AG04449 (cell line): Measurements from ENCODE around the gene SRRM5.

Source experiments
- CTCF ChIA-PET: fragments of 350-600 bp; formaldehyde crosslinking; extraction: SDS; loops from one replicate; lab custom pipeline; 2021; ENCODE audit warnings: antibody characterized with exemption; lab: Yijun Ruan, JAX
- POLR2A ChIA-PET: fragments of 400-600, 350-600 bp; formaldehyde crosslinking; extraction: SDS; loops from one replicate; lab custom pipeline; 2020; ENCODE audit warnings: antibody characterized with exemption, inconsistent platforms; lab: Yijun Ruan, JAX
- DNase-seq: peaks from one replicate; pipeline ENCODE4 v3.0.0-alpha.2; 2010; ENCODE audit warnings: low read depth, low spot score
- H3K4me3 ChIP-seq: 2 replicates; pipeline ENCODE4 v1.5.1; 2011; ENCODE audit warnings: low read depth, mild to moderate bottlenecking, control low read depth, low read length
- CTCF ChIP-seq: IDR thresholded peaks from one replicate; pipeline ENCODE4 v1.5.1; 2011; ENCODE audit warnings: mild to moderate bottlenecking, moderate library complexity, low read length, control low read depth, inconsistent platforms; ENCODE audit not compliant: insufficient read depth; ENCODE audit errors: missing control alignments

Gene SRRM5

GRCh38 chr19:43638214-43638994 is 26.5 kb downstream of the SRRM5 start:
- H3K4me3 ChIP-seq, result no peak overlapping the region

GRCh38 chr19:43638995-43639518 is 27.2 kb downstream of the SRRM5 start:
- no peak for DNase-seq
- no peak overlapping the region for H3K4me3 ChIP-seq
- POLR2A ChIA-PET, result no interaction called here
- no peak for TF ChIP-seq CTCF
- CTCF ChIA-PET, result no interaction called here

More at GRCh38 chr19:43638214-43638994, 26.5 kb downstream of the SRRM5 start:
- ChIA-PET POLR2A (no interaction called here), CTCF (interaction anchor here (0.8 to 1.5 kb wide), 2 partner anchors 13 to 31 kb away, joined by 3 to 5 read pairs; no protein-coding TSS in a partner anchor)
- no peak for DNase-seq
- no peak for TF ChIP-seq CTCF

- ChIA-PET CTCF (no interaction called here), POLR2A (no interaction called here)
- TF ChIP-seq CTCF, result no peak
- H3K4me3 ChIP-seq, result peak within 1 kb of the TSS; percentile 58
- no peak for DNase-seq
Observed at GRCh38 chr19:43639519-43640423, 27.9 kb downstream of the SRRM5 start, which contains the start of gene CADM4. TSS of gene CADM4 (minus strand) at chr19:43639850. CDS start at chr19:43639790, 60 bp downstream.

- H3K4me3 ChIP-seq, result peak overlapping the region; percentile 58
- no peak for TF ChIP-seq CTCF
- DNase-seq, result no peak
- CTCF ChIA-PET, result no interaction called here
- POLR2A ChIA-PET, result no interaction called here
Observed at GRCh38 chr19:43640424-43640757, 28.5 kb downstream of the SRRM5 start.

GRCh38 chr19:43641333-43641732 is 29.4 kb downstream of the SRRM5 start:
- no peak for TF ChIP-seq CTCF
- POLR2A ChIA-PET, result no interaction called here
- no peak for DNase-seq
- H3K4me3 ChIP-seq, result no peak overlapping the region
- CTCF ChIA-PET, result interaction anchor here (0.9 to 1.8 kb wide), 3 partner anchors 11 to 194 kb away, joined by 5 to 8 read pairs (median 5); no protein-coding TSS in a partner anchor
